SU-DHL-6 (cell line): ENCODE data around the gene WDR33.

Experiments
- CTCF ChIP-seq: fragments of 200-600 bp; sonication (generic); IDR thresholded peaks from one replicate; pipeline ENCODE4 v1.5.1; 2017; ENCODE audit warnings: antibody characterized with exemption, mild to moderate bottlenecking, low read length, moderate library complexity; ENCODE audit not compliant: insufficient read depth, poor library complexity, severe bottlenecking
- EZH2phosphoT487 ChIP-seq: fragments of 200-600 bp; sonication (generic), shearing (Covaris generic); conservative IDR thresholded peaks from 2 replicates; pipeline ENCODE4 v1.6.1; 2018; ENCODE audit warnings: mild to moderate bottlenecking, antibody characterized with exemption, low read length, moderate library complexity, mixed read lengths

GRCh38 chr2:127705391-127706065, 105.4 kb downstream of the WDR33 start:
- TF ChIP-seq CTCF (no peak), EZH2phosphoT487 (no peak)
